ENCODE data around the gene PLEKHG4B.

Gene PLEKHG4B

DNA sequence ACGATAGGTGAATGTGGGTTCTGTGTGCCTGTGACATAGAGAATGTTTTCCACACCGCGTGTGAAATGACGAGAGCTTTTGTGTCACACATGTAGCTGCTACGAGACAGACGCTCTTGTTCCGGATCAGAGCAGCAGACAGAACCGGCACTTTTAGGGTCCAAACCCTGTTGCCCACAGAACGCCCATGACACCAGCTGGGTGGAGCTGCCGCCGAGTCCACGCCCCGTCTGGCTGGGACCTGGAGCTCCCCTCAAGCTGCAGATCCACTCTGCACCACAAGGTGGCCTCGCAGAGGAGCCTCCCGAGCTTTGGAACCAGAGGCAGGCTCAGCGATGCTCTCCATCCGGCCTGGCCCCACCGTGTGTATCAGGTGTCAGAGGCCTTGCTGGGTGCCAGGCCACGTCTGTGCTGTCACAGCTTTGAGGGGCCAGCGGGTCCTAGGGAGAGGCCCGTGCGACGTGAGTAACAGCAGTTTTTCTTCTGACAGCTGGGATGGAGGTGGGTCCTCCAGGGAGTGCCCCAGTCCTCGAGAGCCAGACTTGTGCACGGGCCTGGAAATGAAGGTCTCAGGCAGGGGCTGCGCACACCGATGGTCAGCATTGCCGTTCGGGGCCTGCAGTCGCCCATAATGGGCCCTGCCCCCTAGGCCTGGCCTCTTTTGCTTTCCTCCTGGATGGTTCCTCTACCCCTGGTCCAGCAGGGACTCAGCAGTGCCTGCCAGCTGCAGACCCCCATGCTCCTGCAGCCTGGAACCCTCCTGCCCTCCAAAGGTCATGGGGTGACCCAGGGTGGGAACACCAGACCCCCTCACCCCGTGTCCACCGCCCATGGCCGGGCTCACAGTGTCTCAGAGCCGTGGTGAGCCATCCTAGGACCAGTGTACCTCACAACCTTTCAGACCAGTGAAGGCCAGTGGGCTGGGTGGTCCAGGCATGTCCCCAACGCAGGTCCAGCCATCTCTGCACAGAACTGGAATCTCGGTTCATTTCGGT lies 96.8 kb downstream of the PLEKHG4B start:
- TF ChIP-seq POU2F2 (IDR thresholded peaks at IDR 0.05; ENCODE audit: low read depth, low read length): no peak
- TF ChIP-seq POLR2A (IDR thresholded peaks at IDR 0.05; ENCODE audit: low read depth, low read length): no peak
- no peak for TF ChIP-seq TAF1 (IDR thresholded peaks at IDR 0.05; ENCODE audit: low read depth, low read length)
- no peak for TF ChIP-seq SPI1 (IDR thresholded peaks at IDR 0.05; ENCODE audit: low read depth, low read length)
- TF ChIP-seq POLR2AphosphoS5 (IDR thresholded peaks at IDR 0.05; ENCODE audit: low read depth, low read length): no peak
- no peak for TF ChIP-seq PAX5 (IDR thresholded peaks at IDR 0.05; ENCODE audit: insufficient read depth, low read length, severe bottlenecking)
- DNase-seq (ENCODE audit: insufficient read length, low spot score): peak; percentile 99
- FAIRE-seq: peak; percentile 98

DNA sequence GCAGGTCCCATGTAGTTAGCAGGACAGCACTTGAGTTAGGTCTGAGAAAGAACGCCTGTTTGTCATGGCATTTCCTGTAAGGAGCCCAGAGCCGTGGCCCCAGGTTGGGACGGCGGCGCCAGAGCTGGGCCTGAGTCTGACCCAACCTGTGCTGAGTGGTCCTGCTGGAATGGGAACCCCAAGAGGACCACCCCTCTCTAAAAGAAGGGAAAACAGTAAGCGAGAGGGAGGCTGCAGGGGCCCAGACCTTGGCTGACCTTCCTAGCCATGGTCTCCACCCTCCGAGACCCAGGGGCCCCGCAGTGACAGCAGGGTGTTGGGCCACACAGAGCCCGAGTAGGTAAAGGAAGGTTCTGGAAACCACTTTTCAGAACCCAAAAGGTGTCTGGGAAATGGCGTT lies 97.5 kb downstream of the PLEKHG4B start:
- DNase-seq (ENCODE audit: insufficient read length, low spot score) (no peak), FAIRE-seq (no peak)
- TF ChIP-seq TAF1 (IDR thresholded peaks at IDR 0.05; ENCODE audit: low read depth, low read length) (no peak), POLR2A (IDR thresholded peaks at IDR 0.05; ENCODE audit: low read depth, low read length) (no peak), POLR2AphosphoS5 (IDR thresholded peaks at IDR 0.05; ENCODE audit: low read depth, low read length) (no peak), POU2F2 (IDR thresholded peaks at IDR 0.05; ENCODE audit: low read depth, low read length) (no peak), SPI1 (IDR thresholded peaks at IDR 0.05; ENCODE audit: low read depth, low read length) (no peak), PAX5 (IDR thresholded peaks at IDR 0.05; ENCODE audit: insufficient read depth, low read length, severe bottlenecking) (no peak)

DNA sequence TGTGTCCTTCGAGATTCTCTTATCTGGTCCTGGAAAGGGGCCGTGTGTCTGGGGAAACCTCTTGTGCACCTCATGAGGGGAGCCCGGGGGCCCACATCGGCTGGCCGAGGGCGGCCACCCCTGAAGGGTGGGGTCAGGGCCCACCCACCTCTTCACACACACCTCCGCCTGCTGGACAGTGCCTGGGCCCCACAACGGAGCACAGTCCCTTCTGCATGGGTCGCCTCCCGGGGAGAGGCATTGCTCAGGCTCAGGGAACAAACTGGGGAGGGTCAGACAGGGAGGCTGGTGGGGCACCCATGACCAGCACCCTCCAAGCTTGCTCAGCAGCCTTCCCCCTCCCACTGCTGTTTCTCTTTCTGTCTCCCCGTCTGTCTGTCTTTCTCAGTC lies 98.0 kb downstream of the PLEKHG4B start:
- FAIRE-seq (no peak), DNase-seq (ENCODE audit: insufficient read length, low spot score) (no peak)
- TF ChIP-seq POLR2AphosphoS5 (IDR thresholded peaks at IDR 0.05; ENCODE audit: low read depth, low read length) (no peak), POLR2A (IDR thresholded peaks at IDR 0.05; ENCODE audit: low read depth, low read length) (no peak), SPI1 (IDR thresholded peaks at IDR 0.05; ENCODE audit: low read depth, low read length) (no peak), POU2F2 (IDR thresholded peaks at IDR 0.05; ENCODE audit: low read depth, low read length) (no peak), TAF1 (IDR thresholded peaks at IDR 0.05; ENCODE audit: low read depth, low read length) (no peak)

DNA sequence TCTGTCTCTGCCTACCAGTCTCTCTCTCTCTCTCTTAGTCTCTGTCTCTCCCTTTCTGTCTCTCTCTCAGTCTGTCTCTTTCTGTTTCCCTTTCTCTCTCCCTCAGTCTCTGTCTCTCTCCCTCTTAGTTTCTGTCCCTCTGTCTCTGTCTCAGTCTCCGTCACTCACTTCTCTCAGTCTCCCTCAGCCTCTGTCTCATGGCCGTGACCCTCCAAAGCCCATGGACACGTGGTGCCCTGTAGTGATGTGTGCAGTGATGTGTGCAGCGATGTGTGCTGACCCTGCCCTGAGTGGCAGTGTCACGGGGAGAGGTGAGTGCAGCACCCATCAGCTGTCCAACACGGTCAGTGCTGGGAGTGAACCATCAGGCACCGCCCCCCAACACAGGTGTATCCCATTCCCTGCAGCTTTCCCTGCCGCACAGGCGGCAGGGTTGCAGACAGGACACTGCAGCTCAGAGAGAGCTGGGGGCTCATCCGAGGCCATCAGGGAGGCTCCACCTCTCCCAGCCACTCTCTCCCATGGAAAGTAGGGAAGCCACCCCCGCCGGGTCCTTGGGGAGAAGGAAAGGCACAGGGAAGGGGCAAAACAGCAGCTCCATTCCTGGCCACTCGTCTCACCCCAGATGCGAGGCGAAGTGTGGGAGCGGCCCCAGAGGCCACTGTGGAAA lies 98.5 kb downstream of the PLEKHG4B start:
- TF ChIP-seq POU2F2 (IDR thresholded peaks at IDR 0.05; ENCODE audit: low read depth, low read length) (no peak), PAX5 (IDR thresholded peaks at IDR 0.05; ENCODE audit: insufficient read depth, low read length, severe bottlenecking) (no peak), SPI1 (IDR thresholded peaks at IDR 0.05; ENCODE audit: low read depth, low read length) (no peak), POLR2AphosphoS5 (IDR thresholded peaks at IDR 0.05; ENCODE audit: low read depth, low read length) (no peak), POLR2A (IDR thresholded peaks at IDR 0.05; ENCODE audit: low read depth, low read length) (no peak), TAF1 (IDR thresholded peaks at IDR 0.05; ENCODE audit: low read depth, low read length) (no peak)
- DNase-seq (ENCODE audit: insufficient read length, low spot score) (no peak), FAIRE-seq (peak; percentile 72)

DNA sequence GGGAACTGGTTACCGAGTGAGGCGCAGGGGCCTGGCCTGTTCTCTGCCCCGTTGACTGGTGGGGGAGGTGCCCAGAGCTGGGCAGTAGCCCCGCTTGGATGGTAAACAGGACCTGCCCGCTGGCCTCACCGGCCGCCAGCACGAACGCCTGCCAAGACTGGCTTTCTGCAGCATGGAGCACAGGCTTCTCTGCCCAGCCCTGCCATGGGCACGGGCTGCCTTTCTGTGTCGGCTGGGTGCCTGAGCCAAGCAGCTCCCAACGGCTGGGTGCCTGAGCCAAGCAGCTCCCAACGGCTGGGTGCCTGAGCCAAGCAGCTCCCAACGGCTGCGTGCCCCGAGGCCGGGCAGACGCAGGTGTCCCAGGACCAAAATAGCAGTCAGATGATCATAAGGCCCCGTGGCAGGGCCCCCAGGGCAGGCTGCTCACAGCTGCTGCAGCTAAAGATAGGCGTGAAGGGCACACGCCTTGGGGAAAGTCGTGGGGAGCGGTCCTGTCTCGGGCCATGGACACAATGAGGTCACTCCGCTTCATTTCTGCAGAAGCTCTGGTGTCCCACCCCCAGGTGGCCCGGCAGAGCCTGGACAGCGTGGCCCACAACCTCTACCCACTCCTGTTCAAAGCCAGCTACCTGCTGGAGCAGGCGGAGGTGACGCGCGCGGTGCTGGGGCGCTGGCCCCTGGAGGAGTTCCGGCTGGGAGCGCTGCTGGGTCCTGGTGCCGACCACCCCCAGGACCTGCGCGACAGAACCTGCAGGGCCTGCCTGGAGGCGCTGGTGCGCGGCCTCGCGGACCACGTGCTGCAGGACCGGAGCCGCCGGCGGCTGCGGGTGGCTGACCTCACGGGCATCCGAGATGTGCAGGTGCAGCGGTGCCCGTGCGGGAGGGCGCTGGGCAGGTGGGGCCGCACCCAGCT lies 99.3 kb downstream of the PLEKHG4B start, which contains the start of gene LRRC14B:
TSS of gene LRRC14B (plus strand) at position 460 of the 913 bp plus-strand sequence. CDS start at position 504, 44 bp downstream.
- peak; percentile 65 for DNase-seq (ENCODE audit: insufficient read length, low spot score)
- peak; percentile 90 for FAIRE-seq

DNA sequence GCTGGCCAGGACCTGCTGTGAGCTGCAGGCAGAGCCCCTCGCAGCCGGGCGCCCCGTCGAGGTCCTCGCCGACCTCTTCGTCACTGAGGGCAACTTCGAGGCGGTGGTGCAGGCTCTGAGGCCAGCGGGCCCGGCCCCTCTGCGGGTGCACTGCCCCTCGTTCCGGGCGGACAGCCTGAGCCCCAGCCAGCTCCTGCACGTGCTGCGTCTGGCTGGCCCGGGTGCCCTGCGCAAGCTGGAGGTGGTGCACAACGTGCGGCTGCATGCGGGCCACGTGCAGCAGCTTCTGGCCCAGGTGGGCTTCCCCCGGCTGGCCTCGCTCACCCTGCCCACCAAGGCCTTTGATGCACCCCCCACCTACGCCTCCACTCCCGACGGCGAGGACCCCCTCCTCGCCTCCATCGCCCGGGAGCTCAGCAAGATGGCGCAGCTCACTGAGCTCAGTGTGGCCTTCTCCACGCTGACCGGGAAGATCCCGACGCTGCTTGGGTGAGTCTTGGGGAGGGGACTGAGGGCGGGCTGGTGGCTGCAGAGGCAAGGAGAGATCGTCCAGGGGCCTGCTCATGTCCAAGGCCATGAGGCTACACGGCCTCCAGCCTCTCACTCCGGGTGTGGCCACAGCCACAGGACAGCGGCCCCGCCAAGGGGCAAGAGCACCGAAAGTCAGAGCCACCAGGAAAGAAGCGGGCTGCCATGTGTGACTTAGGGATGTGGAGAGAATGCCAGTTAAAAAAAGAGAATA lies 100.2 kb downstream of the PLEKHG4B start:
- DNase-seq (ENCODE audit: insufficient read length, low spot score) (no peak), FAIRE-seq (no peak)
- TF ChIP-seq SPI1 (IDR thresholded peaks at IDR 0.05; ENCODE audit: low read depth, low read length): no peak

More for the DNA sequence above, 99.3 kb downstream of the PLEKHG4B start, which contains the start of gene LRRC14B:
- TF ChIP-seq SPI1 (IDR thresholded peaks at IDR 0.05; ENCODE audit: low read depth, low read length) (no peak), POLR2AphosphoS5 (IDR thresholded peaks at IDR 0.05; ENCODE audit: low read depth, low read length) (no peak), POLR2A (IDR thresholded peaks at IDR 0.05; ENCODE audit: low read depth, low read length) (no peak), PAX5 (IDR thresholded peaks at IDR 0.05; ENCODE audit: insufficient read depth, low read length, severe bottlenecking) (no peak), TAF1 (IDR thresholded peaks at IDR 0.05; ENCODE audit: low read depth, low read length) (no peak)

DNA sequence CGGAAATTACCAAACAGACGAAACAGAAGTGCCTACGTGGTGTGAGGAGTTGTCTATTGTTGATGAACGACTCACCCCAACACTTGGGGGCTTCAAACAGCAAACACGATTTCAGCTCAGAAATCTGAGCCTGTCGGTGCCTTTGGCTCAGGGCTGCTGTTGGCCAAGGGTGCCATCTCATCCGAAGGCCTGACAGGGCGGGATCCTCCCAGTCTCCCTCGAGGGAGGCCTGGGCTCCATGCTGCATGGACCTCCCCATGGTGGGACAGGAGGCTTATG lies 100.7 kb downstream of the PLEKHG4B start:
- FAIRE-seq (no peak), DNase-seq (ENCODE audit: insufficient read length, low spot score) (no peak)
- TF ChIP-seq SPI1 (IDR thresholded peaks at IDR 0.05; ENCODE audit: low read depth, low read length) (no peak), PAX5 (IDR thresholded peaks at IDR 0.05; ENCODE audit: insufficient read depth, low read length, severe bottlenecking) (no peak), TAF1 (IDR thresholded peaks at IDR 0.05; ENCODE audit: low read depth, low read length) (no peak), POLR2AphosphoS5 (IDR thresholded peaks at IDR 0.05; ENCODE audit: low read depth, low read length) (no peak), POLR2A (IDR thresholded peaks at IDR 0.05; ENCODE audit: low read depth, low read length) (no peak), POU2F2 (IDR thresholded peaks at IDR 0.05; ENCODE audit: low read depth, low read length) (no peak)

DNA sequence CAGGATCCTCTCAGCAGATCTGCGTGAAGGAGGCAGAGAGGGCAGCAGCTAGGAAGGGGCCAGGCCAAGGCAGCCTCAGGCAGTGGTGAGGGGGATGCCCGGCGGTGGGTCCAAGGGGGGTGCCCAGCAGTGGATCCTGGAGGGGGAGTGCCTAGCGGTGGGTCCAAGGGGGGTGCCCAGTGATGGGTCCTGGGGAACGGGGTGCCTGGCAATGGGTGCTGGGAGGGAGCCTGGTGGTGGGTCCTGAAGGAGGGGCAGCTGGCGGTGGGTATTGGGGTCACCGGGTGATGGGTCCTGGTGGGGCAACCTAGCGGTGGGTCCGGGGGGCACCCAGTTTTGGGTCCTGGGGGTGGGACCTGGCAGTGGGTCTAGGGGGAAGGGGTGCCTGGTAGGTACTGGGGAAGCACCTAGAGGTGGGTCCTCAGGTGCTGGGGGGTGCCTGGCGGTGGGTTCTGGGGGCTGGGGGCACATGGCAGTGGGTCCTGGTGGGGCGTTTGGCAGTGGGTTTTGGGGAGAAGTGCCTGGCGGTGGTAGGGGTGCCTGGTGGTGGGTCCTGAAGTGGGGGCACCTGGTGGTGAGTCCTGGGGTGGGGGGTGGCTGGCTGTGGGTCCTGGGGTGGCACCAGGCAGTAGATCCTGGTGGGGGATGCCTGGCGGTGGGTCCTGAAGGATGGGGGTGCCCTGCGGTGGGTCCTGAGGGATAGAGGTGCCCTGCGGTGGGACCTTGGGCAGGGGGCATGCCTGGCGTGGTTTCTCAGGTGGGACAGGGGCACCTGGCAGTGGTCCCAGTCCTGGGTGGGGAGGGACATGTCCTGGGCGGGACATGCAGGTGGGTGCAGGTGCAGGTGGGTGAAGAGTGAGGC lies 101.2 kb downstream of the PLEKHG4B start:
- no peak for FAIRE-seq
- TF ChIP-seq POLR2AphosphoS5 (IDR thresholded peaks at IDR 0.05; ENCODE audit: low read depth, low read length) (no peak), TAF1 (IDR thresholded peaks at IDR 0.05; ENCODE audit: low read depth, low read length) (no peak), SPI1 (IDR thresholded peaks at IDR 0.05; ENCODE audit: low read depth, low read length) (no peak), PAX5 (IDR thresholded peaks at IDR 0.05; ENCODE audit: insufficient read depth, low read length, severe bottlenecking) (no peak), POLR2A (IDR thresholded peaks at IDR 0.05; ENCODE audit: low read depth, low read length) (no peak), POU2F2 (IDR thresholded peaks at IDR 0.05; ENCODE audit: low read depth, low read length) (no peak)

More for the DNA sequence above, 101.2 kb downstream of the PLEKHG4B start:
- DNase-seq (ENCODE audit: insufficient read length, low spot score): no peak
